ENCODE results near the gene KDM4C.

KDM4C gene

DNA sequence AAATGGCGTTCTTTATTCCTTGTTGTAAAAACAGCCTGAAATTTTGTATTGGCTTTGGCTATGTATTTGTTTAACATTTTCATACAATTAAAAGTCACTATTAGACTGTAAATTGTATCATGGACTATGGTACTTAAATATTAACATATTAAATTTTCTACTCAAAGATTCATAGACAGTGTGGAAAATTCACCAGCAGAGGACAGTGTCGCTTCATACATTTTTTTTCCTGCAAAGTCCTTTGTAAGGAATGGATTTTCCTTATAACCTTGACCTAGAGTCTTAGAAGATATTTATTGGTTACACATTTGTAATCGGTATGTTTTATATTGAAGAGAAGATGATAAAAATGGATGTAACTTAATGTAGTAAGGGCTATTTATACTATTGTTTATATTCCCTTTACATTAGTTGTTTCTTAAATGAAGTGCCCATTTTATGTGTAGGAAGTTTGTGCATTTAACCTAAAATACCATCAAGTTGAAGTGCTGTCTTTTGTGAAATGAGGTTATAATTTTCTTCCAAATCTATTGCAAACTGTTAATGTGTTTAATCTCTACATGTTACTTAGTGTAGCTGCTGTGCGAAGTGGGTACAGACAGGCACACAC, 150.1 kb downstream of the KDM4C start:
- no peaks in the 10 kb centered on the region for H3K4me1 ChIP-seq (ENCODE audit: insufficient read depth, low read length)
- H3K9ac ChIP-seq (ENCODE audit: low read depth, low read length), result no peak overlapping the region

DNA sequence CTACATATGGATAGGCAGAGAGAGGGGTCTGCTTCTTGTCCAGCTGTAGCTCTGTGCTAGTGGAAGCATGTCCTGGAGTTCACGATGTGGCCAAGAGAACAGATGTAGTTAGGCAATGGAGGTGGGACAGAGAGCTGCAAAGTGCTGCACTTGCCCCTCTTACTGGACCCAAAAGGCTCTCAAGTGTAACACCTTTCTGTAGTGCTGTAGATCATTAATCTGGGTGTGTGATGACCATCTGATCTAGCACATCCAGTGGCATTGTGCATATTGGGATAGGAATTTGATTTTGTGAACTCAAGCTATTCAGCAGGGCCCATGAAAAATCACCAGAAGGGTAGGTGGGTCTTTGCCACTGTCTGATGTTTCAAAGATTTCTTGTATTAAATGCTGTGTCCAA, 151.4 kb downstream of the KDM4C start:
- no peaks in the 10 kb centered on the region for H3K79me2 ChIP-seq (ENCODE audit: insufficient read depth, low read length)
- H3K4me1 ChIP-seq (ENCODE audit: insufficient read depth, low read length), result no peaks in the 10 kb centered on the region
- no peaks in the 10 kb centered on the region for H4K20me1 ChIP-seq (ENCODE audit: insufficient read depth, low read length)
- ATAC-seq (ENCODE audit: insufficient read depth, low read depth) (no peak), DNase-seq (no peak)
- no peak overlapping the region for H3K27ac ChIP-seq (ENCODE audit: low read length)
- H3K9ac ChIP-seq (ENCODE audit: low read depth, low read length), result no peak overlapping the region
- no peak for TF ChIP-seq EZH2 (IDR thresholded peaks at IDR 0.05; ENCODE audit: borderline replicate concordance, low read depth, low read length, severe bottlenecking)
- TF ChIP-seq, protein P1, sequence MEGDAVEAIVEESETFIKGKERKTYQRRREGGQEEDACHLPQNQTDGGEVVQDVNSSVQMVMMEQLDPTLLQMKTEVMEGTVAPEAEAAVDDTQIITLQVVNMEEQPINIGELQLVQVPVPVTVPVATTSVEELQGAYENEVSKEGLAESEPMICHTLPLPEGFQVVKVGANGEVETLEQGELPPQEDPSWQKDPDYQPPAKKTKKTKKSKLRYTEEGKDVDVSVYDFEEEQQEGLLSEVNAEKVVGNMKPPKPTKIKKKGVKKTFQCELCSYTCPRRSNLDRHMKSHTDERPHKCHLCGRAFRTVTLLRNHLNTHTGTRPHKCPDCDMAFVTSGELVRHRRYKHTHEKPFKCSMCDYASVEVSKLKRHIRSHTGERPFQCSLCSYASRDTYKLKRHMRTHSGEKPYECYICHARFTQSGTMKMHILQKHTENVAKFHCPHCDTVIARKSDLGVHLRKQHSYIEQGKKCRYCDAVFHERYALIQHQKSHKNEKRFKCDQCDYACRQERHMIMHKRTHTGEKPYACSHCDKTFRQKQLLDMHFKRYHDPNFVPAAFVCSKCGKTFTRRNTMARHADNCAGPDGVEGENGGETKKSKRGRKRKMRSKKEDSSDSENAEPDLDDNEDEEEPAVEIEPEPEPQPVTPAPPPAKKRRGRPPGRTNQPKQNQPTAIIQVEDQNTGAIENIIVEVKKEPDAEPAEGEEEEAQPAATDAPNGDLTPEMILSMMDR (IDR thresholded peaks at IDR 0.05; ENCODE audit: borderline replicate concordance, extremely low read depth, low read length, poor library complexity, severe bottlenecking), result no peak
- H3K36me3 ChIP-seq (ENCODE audit: insufficient read depth, low read length), result no peaks in the 10 kb centered on the region
- no peak overlapping the region for H2AFZ ChIP-seq (ENCODE audit: low read depth, low read length)
- no peaks in the 10 kb centered on the region for H3K9me3 ChIP-seq (ENCODE audit: insufficient read depth, low read length, severe bottlenecking)
- no peak overlapping the region for H3K4me3 ChIP-seq (ENCODE audit: low read depth in 1 of 2, low read length in 2 of 2)
- H3K27me3 ChIP-seq (ENCODE audit: insufficient read depth, low read length, poor library complexity), result no peaks in the 10 kb centered on the region
- H3K4me2 ChIP-seq (ENCODE audit: insufficient read depth, low read length), result no peak overlapping the region

More for the DNA sequence above, 150.1 kb downstream of the KDM4C start:
- Histone ChIP-seq H3K9me3 (ENCODE audit: insufficient read depth, low read length, severe bottlenecking) (no peaks in the 10 kb centered on the region), H3K79me2 (ENCODE audit: insufficient read depth, low read length) (no peaks in the 10 kb centered on the region), H3K27ac (ENCODE audit: low read length) (no peak overlapping the region), H3K4me3 (ENCODE audit: low read depth in 1 of 2, low read length in 2 of 2) (no peak overlapping the region), H3K27me3 (ENCODE audit: insufficient read depth, low read length, poor library complexity) (no peaks in the 10 kb centered on the region), H2AFZ (ENCODE audit: low read depth, low read length) (no peak overlapping the region), H3K36me3 (ENCODE audit: insufficient read depth, low read length) (no peaks in the 10 kb centered on the region), H3K4me2 (ENCODE audit: insufficient read depth, low read length) (no peak overlapping the region), H4K20me1 (ENCODE audit: insufficient read depth, low read length) (no peaks in the 10 kb centered on the region)
- peak; percentile 8 for DNase-seq
- ATAC-seq (ENCODE audit: insufficient read depth, low read depth), result no peak
- TF ChIP-seq, protein P1 (IDR thresholded peaks at IDR 0.05; ENCODE audit: borderline replicate concordance, extremely low read depth, low read length, poor library complexity, severe bottlenecking), result peak; percentile 44
- no peak for TF ChIP-seq EZH2 (IDR thresholded peaks at IDR 0.05; ENCODE audit: borderline replicate concordance, low read depth, low read length, severe bottlenecking)

DNA sequence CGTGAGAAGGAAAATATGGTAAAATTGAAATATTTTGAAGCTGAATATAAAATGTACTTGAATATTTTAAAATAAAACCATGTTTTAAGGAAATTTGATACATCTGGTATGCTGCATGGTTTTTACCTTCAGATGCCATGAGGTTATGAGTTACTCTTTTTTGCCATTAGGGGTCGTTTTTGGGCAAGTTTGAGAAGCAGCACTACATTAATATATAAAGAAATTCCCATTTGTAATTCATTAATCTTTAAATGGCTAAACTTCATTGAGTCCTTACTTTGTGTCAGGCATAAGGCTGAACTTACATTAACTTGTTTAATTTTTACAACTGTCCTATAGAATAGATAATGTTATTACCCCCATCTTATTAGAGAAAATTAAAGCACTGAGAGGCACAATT, 152.3 kb downstream of the KDM4C start:
- Histone ChIP-seq H3K4me2 (ENCODE audit: insufficient read depth, low read length) (no peak overlapping the region), H4K20me1 (ENCODE audit: insufficient read depth, low read length) (no peaks in the 10 kb centered on the region), H3K27me3 (ENCODE audit: insufficient read depth, low read length, poor library complexity) (no peaks in the 10 kb centered on the region), H3K36me3 (ENCODE audit: insufficient read depth, low read length) (no peaks in the 10 kb centered on the region), H3K27ac (ENCODE audit: low read length) (no peak overlapping the region), H3K4me1 (ENCODE audit: insufficient read depth, low read length) (no peaks in the 10 kb centered on the region), H3K9ac (ENCODE audit: low read depth, low read length) (no peak overlapping the region), H2AFZ (ENCODE audit: low read depth, low read length) (no peak overlapping the region), H3K79me2 (ENCODE audit: insufficient read depth, low read length) (no peaks in the 10 kb centered on the region), H3K4me3 (ENCODE audit: low read depth in 1 of 2, low read length in 2 of 2) (no peak overlapping the region), H3K9me3 (ENCODE audit: insufficient read depth, low read length, severe bottlenecking) (no peaks in the 10 kb centered on the region)
- DNase-seq, result no peak
- ATAC-seq (ENCODE audit: insufficient read depth, low read depth), result 0 out of 3 replicates have a peak, but pooled peaks have one; percentile 56
- TF ChIP-seq EZH2 (IDR thresholded peaks at IDR 0.05; ENCODE audit: borderline replicate concordance, low read depth, low read length, severe bottlenecking), result no peak
- TF ChIP-seq, protein P1 (IDR thresholded peaks at IDR 0.05; ENCODE audit: borderline replicate concordance, extremely low read depth, low read length, poor library complexity, severe bottlenecking), result peak; percentile 56

All from DND-41 (cell line).